HepG2 (cell line): ENCODE results near the gene GCLC. TPM values are rescaled to one million over a fixed set of nuclear protein-coding genes. Genes with fewer than 3 reads are reported as not detected.

ENCODE experiments used
- ATF6 ChIP-seq: sonication (generic); formaldehyde crosslinking; conservative IDR thresholded peaks from 2 replicates; pipeline ENCODE4 v1.4.0; 2020; ENCODE audit warnings: missing genetic modification reagents
- CHCHD3 ChIP-seq: sonication (generic); formaldehyde crosslinking; IDR thresholded peaks from 2 replicates; pipeline ENCODE4 v1.8.0; 2022; ENCODE audit warnings: mild to moderate bottlenecking, missing genetic modification reagents, moderate library complexity
- E2F1 ChIP-seq: sonication (generic); formaldehyde crosslinking; IDR thresholded peaks from 2 replicates; pipeline ENCODE4 v1.5.0; 2020; ENCODE audit warnings: missing genetic modification reagents
- GATAD1 ChIP-seq: IDR thresholded peaks from 2 replicates; pipeline ENCODE4 v1.6.1; 2016; ENCODE audit warnings: missing genetic modification reagents, missing compliant biosample characterization
- MAF1 ChIP-seq: sonication (generic); formaldehyde crosslinking; IDR thresholded peaks from 2 replicates; pipeline ENCODE4 v1.5.0; 2020; ENCODE audit warnings: missing genetic modification reagents, borderline replicate concordance
- MTA3 ChIP-seq: sonication (generic); formaldehyde crosslinking; IDR thresholded peaks from 2 replicates; pipeline ENCODE4 v1.4.0; 2020; ENCODE audit warnings: missing genetic modification reagents
- REXO4 ChIP-seq: sonication (generic); formaldehyde crosslinking; IDR thresholded peaks from 2 replicates; pipeline ENCODE4 v1.8.0; 2022; ENCODE audit warnings: missing genetic modification reagents, mild to moderate bottlenecking, borderline replicate concordance
- SAP130 ChIP-seq: IDR thresholded peaks from 2 replicates; pipeline ENCODE4 v1.6.1; 2016; ENCODE audit warnings: low read depth
- SOX5 ChIP-seq: IDR thresholded peaks from 2 replicates; pipeline ENCODE4 v1.6.1; 2016; ENCODE audit warnings: borderline replicate concordance
- TCF12 ChIP-seq, 2 experiments: fragments of 450-650 bp in 1 of 2; sonication (generic) in 1 of 2; formaldehyde crosslinking in 1 of 2; IDR thresholded peaks; 2 replicates each; pipeline versions ENCODE4 v1.6.1 to v1.8.0; 2017 to 2022; ENCODE audit warnings: antibody characterized with exemption in 1 of 2, mild to moderate bottlenecking in 1 of 2, missing genetic modification reagents in 1 of 2, moderate library complexity in 1 of 2
- TOE1 ChIP-seq: sonication (generic); formaldehyde crosslinking; IDR thresholded peaks from 2 replicates; pipeline ENCODE4 v1.4.0; 2020; ENCODE audit warnings: mild to moderate bottlenecking, missing genetic modification reagents
- YEATS4 ChIP-seq: sonication (generic); formaldehyde crosslinking; IDR thresholded peaks from 2 replicates; pipeline ENCODE4 v1.4.0; 2020; ENCODE audit warnings: missing genetic modification reagents, borderline replicate concordance
- ZBTB39 ChIP-seq: sonication (generic); formaldehyde crosslinking; IDR thresholded peaks from 2 replicates; pipeline ENCODE4 v1.5.0; 2020; ENCODE audit warnings: missing genetic modification reagents
- ZNF235 ChIP-seq: sonication (generic); formaldehyde crosslinking; IDR thresholded peaks from 2 replicates; pipeline ENCODE4 v1.8.1; 2023; ENCODE audit warnings: mild to moderate bottlenecking, missing genetic modification reagents, borderline replicate concordance
- ZNF749 ChIP-seq: sonication (generic); formaldehyde crosslinking; IDR thresholded peaks from 2 replicates; pipeline ENCODE4 v1.8.0; 2022; ENCODE audit warnings: mild to moderate bottlenecking, missing genetic modification reagents, moderate library complexity, borderline replicate concordance
- polyA plus RNA-seq, 8 experiments: library from polyadenylated mRNA; depleted of rRNA in 3 of 8; stranded (reverse) in 7 of 8; unstranded in 1 of 8; fragments of >200 nt; fragmentation: Illumina TruSeq in 4 of 8; extraction: Trizol in 4 of 8; gene quantifications; 2 replicates each; pipeline versions ENCODE4 v1.2.1 to v1.2.3, GENCODE V29; 2011 to 2016; ENCODE audit warnings: low read depth in 4 of 8, missing spikeins in 1 of 8, mixed read lengths in 1 of 8; ENCODE audit not compliant: insufficient read depth in 1 of 8
- total RNA-seq, 5 experiments: library from RNA; depleted of rRNA; stranded (reverse); fragments of >200 nt; fragmentation: Illumina TruSeq; extraction: Trizol; gene quantifications; 2 replicates each; pipeline ENCODE4 v1.2.3, GENCODE V29; 2016; ENCODE audit warnings: low read depth in 1 of 5
- TF ChIP-seq, protein P1 (sequence below): sonication (generic); formaldehyde crosslinking; IDR thresholded peaks from 2 replicates; pipeline ENCODE4 v1.9.0; 2021; ENCODE audit warnings: missing genetic modification reagents, mild to moderate bottlenecking, borderline replicate concordance
- TF ChIP-seq, protein P2 (sequence below): sonication (generic); formaldehyde crosslinking; IDR thresholded peaks from 2 replicates; pipeline ENCODE4 v1.4.0; 2020; ENCODE audit warnings: missing genetic modification reagents
- TF ChIP-seq, protein P3 (sequence below), 2 experiments: fragments of 450-650 bp in 1 of 2; sonication (generic) in 1 of 2; formaldehyde crosslinking; IDR thresholded peaks; 2 replicates each; pipeline versions ENCODE4 v1.5.0 to v1.8.0; 2020 to 2022; ENCODE audit warnings: mild to moderate bottlenecking in 1 of 2, missing genetic modification reagents in 1 of 2
- TF ChIP-seq, protein P4 (sequence below): sonication (generic); formaldehyde crosslinking; IDR thresholded peaks from 2 replicates; pipeline ENCODE4 v1.8.1; 2023; ENCODE audit warnings: mild to moderate bottlenecking, moderate library complexity, missing genetic modification reagents

Gene GCLC
- total and polyA plus RNA-seq, 2 of the 13 experiments (the other 11 are each of a cell fraction or from before 2014, with no cell fraction given): 35.3 to 84.6 TPM

DNA sequence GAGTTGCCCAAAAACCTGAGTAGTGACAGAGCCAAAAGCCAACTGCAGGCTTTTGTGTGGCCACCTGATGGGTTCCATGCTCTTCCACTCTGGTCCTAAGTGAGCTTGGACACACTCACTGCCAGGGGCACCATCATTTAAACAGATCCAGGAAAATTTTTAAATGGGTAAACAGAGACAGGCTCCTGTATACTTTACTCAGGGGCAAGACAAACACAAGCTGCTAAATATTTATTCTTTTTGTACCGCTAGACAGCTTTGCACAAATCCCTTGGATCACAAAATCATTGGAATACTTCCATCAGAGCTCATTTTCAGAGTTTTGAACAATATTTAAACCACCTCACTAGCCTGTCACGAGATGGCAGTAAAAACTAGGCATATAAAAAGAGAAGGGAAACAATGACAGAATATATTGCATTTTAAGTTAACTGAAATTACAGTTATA, 31.4 kb downstream of the GCLC start (continued):
- TF ChIP-seq ZBTB39: no peak
- no peak for TF ChIP-seq SOX5 (CRISPR knock-in tag)
- TF ChIP-seq TCF12 (IDR thresholded peaks at IDR 0.05): no peak
- no peak for TF ChIP-seq TCF12 (CRISPR knock-in tag; IDR thresholded peaks at IDR 0.05)
- TF ChIP-seq E2F1 (CRISPR knock-in tag): no peak
- TF ChIP-seq REXO4 (CRISPR knock-in tag): no peak
- TF ChIP-seq SAP130 (CRISPR knock-in tag): no peak; the same call in 1 of the 2 replicates
- TF ChIP-seq ATF6 (CRISPR knock-in tag): no peak
- no peak for TF ChIP-seq MAF1
- no peak for TF ChIP-seq ZNF235 (CRISPR knock-in tag)
- TF ChIP-seq, protein P1, sequence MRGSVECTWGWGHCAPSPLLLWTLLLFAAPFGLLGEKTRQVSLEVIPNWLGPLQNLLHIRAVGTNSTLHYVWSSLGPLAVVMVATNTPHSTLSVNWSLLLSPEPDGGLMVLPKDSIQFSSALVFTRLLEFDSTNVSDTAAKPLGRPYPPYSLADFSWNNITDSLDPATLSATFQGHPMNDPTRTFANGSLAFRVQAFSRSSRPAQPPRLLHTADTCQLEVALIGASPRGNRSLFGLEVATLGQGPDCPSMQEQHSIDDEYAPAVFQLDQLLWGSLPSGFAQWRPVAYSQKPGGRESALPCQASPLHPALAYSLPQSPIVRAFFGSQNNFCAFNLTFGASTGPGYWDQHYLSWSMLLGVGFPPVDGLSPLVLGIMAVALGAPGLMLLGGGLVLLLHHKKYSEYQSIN (CRISPR knock-in tag): no peak
- TF ChIP-seq ZNF749: no peak
- TF ChIP-seq TOE1: no peak
- TF ChIP-seq, protein P2, sequence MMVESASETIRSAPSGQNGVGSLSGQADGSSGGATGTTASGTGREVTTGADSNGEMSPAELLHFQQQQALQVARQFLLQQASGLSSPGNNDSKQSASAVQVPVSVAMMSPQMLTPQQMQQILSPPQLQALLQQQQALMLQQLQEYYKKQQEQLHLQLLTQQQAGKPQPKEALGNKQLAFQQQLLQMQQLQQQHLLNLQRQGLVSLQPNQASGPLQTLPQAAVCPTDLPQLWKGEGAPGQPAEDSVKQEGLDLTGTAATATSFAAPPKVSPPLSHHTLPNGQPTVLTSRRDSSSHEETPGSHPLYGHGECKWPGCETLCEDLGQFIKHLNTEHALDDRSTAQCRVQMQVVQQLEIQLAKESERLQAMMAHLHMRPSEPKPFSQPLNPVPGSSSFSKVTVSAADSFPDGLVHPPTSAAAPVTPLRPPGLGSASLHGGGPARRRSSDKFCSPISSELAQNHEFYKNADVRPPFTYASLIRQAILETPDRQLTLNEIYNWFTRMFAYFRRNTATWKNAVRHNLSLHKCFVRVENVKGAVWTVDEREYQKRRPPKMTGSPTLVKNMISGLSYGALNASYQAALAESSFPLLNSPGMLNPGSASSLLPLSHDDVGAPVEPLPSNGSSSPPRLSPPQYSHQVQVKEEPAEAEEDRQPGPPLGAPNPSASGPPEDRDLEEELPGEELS (CRISPR knock-in tag): peak; percentile 21; the same call in 1 of the 2 replicates
- TF ChIP-seq, protein P3, sequence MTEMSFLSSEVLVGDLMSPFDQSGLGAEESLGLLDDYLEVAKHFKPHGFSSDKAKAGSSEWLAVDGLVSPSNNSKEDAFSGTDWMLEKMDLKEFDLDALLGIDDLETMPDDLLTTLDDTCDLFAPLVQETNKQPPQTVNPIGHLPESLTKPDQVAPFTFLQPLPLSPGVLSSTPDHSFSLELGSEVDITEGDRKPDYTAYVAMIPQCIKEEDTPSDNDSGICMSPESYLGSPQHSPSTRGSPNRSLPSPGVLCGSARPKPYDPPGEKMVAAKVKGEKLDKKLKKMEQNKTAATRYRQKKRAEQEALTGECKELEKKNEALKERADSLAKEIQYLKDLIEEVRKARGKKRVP (CRISPR knock-in tag; IDR thresholded peaks at IDR 0.05): no peak
- TF ChIP-seq YEATS4: no peak
- TF ChIP-seq GATAD1 (CRISPR knock-in tag): no peak
- TF ChIP-seq, protein P4, sequence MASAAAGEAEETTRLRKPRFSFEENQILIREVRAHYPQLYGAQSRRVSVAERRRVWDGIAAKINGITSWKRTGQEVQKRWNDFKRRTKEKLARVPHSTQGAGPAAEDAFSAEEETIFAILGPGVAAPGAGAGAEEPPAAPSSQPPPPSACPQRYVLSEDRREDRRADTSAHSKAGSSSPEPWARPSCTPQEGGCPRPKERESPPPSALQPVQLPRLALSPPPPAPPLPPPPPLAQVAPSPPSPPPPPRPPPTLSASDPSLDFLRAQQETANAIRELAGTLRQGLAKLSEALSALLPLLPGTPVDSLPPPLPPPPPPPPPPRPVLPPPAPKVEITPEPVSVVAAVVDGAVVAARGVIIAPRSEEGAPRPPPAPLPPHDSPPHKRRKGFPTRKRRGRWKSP: no peak
- no peak for TF ChIP-seq MTA3
- TF ChIP-seq CHCHD3 (CRISPR knock-in tag): no peak
